H9 (cell line): Measurements from ENCODE around the gene CHPF2. TPM values are rescaled to one million over a fixed set of nuclear protein-coding genes. Genes with fewer than 3 reads are reported as not detected.

ENCODE experiments used
- DNase-seq: peaks from one replicate; pipeline ENCODE4 v3.0.0-alpha.2; 2017
- H2AFZ ChIP-seq: one replicate; pipeline ENCODE4 v1.6.1; 2013; ENCODE audit warnings: mild to moderate bottlenecking, low read length, control low read depth, moderate library complexity
- H2AK5ac ChIP-seq: 2 replicates; pipeline ENCODE4 v1.6.1; 2013; ENCODE audit warnings: low read length, control low read depth, mixed read lengths; ENCODE audit not compliant: insufficient read length
- H2BK120ac ChIP-seq: one replicate; pipeline ENCODE4 v1.6.1; 2013; ENCODE audit warnings: low read depth, mild to moderate bottlenecking, low read length, control low read depth, inconsistent platforms; ENCODE audit not compliant: poor library complexity, severe bottlenecking
- H2BK12ac ChIP-seq: 2 replicates; pipeline ENCODE4 v1.6.1; 2013; ENCODE audit warnings: low read length, control low read depth, mixed read lengths, low read depth; ENCODE audit not compliant: insufficient read length
- H2BK15ac ChIP-seq: 2 replicates; pipeline ENCODE4 v1.6.1; 2013; ENCODE audit warnings: low read depth, low read length, control low read depth
- H2BK20ac ChIP-seq: one replicate; pipeline ENCODE4 v1.6.1; 2013; ENCODE audit warnings: low read depth, mild to moderate bottlenecking, low read length, control low read depth, inconsistent platforms; ENCODE audit not compliant: poor library complexity, severe bottlenecking
- H2BK5ac ChIP-seq: 2 replicates; pipeline ENCODE4 v1.6.1; 2013; ENCODE audit warnings: low read length, control low read depth, mixed read lengths; ENCODE audit not compliant: insufficient read length
- H3K14ac ChIP-seq: 2 replicates; pipeline ENCODE4 v1.6.1; 2013; ENCODE audit warnings: low read length, control low read depth; ENCODE audit not compliant: insufficient read depth
- H3K18ac ChIP-seq: 2 replicates; pipeline ENCODE4 v1.6.1; 2013; ENCODE audit warnings: low read depth, mild to moderate bottlenecking, mixed read lengths, low read length, control low read depth; ENCODE audit not compliant: insufficient read length
- H3K23ac ChIP-seq: 2 replicates; pipeline ENCODE4 v1.6.1; 2013; ENCODE audit warnings: low read length, control low read depth, mixed read lengths, low read depth; ENCODE audit not compliant: insufficient read length
- H3K23me2 ChIP-seq: 2 replicates; pipeline ENCODE4 v1.6.1; 2013; ENCODE audit warnings: low read depth, mild to moderate bottlenecking, mixed read lengths, low read length, control low read depth; ENCODE audit not compliant: insufficient read length, poor library complexity, severe bottlenecking
- H3K27ac ChIP-seq: 2 replicates; pipeline ENCODE4 v1.5.1; 2013; ENCODE audit warnings: low read length, control low read depth, mixed read lengths, low read depth; ENCODE audit not compliant: insufficient read length
- H3K27me3 ChIP-seq: 2 replicates; pipeline ENCODE4 v1.6.1; 2013; ENCODE audit warnings: low read length, control low read depth, inconsistent platforms; ENCODE audit not compliant: insufficient read depth
- H3K4ac ChIP-seq: 2 replicates; pipeline ENCODE4 v1.6.1; 2013; ENCODE audit warnings: low read depth, mild to moderate bottlenecking, control low read depth, inconsistent platforms, low read length, moderate library complexity
- H3K4me1 ChIP-seq: 2 replicates; pipeline ENCODE4 v1.6.1; 2013; ENCODE audit warnings: low read length, control low read depth, inconsistent platforms; ENCODE audit not compliant: insufficient read depth
- H3K4me2 ChIP-seq: 2 replicates; pipeline ENCODE4 v1.6.1; 2013; ENCODE audit warnings: low read length, control low read depth, mixed read lengths; ENCODE audit not compliant: insufficient read length, insufficient read depth
- H3K56ac ChIP-seq: 2 replicates; pipeline ENCODE4 v1.6.1; 2013; ENCODE audit warnings: low read depth, mild to moderate bottlenecking, mixed read lengths, low read length, control low read depth; ENCODE audit not compliant: insufficient read length
- H3K79me1 ChIP-seq: 2 replicates; pipeline ENCODE4 v1.6.1; 2013; ENCODE audit warnings: low read depth, mild to moderate bottlenecking, moderate library complexity, low read length, control low read depth, inconsistent platforms; ENCODE audit not compliant: insufficient read depth, poor library complexity, severe bottlenecking
- H3K79me2 ChIP-seq: 2 replicates; pipeline ENCODE4 v1.6.1; 2013; ENCODE audit warnings: low read length, control low read depth, inconsistent platforms; ENCODE audit not compliant: insufficient read depth
- H3K9ac ChIP-seq: 2 replicates; pipeline ENCODE4 v1.6.1; 2013; ENCODE audit warnings: low read length, control low read depth, mixed read lengths; ENCODE audit not compliant: insufficient read length; ENCODE audit errors: extremely low read depth
- H3K9me3 ChIP-seq: one replicate; pipeline ENCODE4 v1.6.1; 2013; ENCODE audit warnings: low read depth, low read length, inconsistent platforms; ENCODE audit not compliant: control insufficient read depth
- H3T11ph ChIP-seq: one replicate; pipeline ENCODE4 v1.6.1; 2013; ENCODE audit warnings: mild to moderate bottlenecking, low read length, control low read depth, inconsistent platforms
- H4K20me1 ChIP-seq: one replicate; pipeline ENCODE4 v1.6.1; 2013; ENCODE audit not compliant: control insufficient read depth, insufficient read length, insufficient read depth
- H4K5ac ChIP-seq: 2 replicates; pipeline ENCODE4 v1.6.1; 2013; ENCODE audit warnings: low read depth, mild to moderate bottlenecking, mixed read lengths, low read length, control low read depth; ENCODE audit not compliant: insufficient read length
- H4K8ac ChIP-seq: replicated peaks from 2 replicates; pipeline ENCODE4 v1.6.1; 2013; ENCODE audit warnings: low read length, control low read depth, mixed read lengths, low read depth; ENCODE audit not compliant: insufficient read length
- H4K91ac ChIP-seq: 2 replicates; pipeline ENCODE4 v1.6.1; 2013; ENCODE audit warnings: low read depth, mild to moderate bottlenecking, moderate library complexity, mixed read lengths, low read length, control low read depth; ENCODE audit not compliant: insufficient read length
- H3K27ac Mint-ChIP-seq, 3 experiments: 2 replicates in 2 of 3; 3 replicates in 1 of 3; pipeline ENCODE4 v1.8.0; 2020 to 2021; ENCODE audit warnings: mixed read lengths in 3 of 3, mild to moderate bottlenecking in 1 of 3, moderate library complexity in 1 of 3
- H3K27me3 Mint-ChIP-seq: 2 replicates; pipeline ENCODE4 v1.8.0; 2021; ENCODE audit warnings: low read depth, mild to moderate bottlenecking, moderate library complexity, mixed read lengths
- H3K36me3 Mint-ChIP-seq, 3 experiments: 2 replicates in 2 of 3; 3 replicates in 1 of 3; pipeline ENCODE4 v1.8.0; 2020 to 2021; ENCODE audit warnings: low read depth in 3 of 3, mixed read lengths in 3 of 3; ENCODE audit not compliant: insufficient read depth in 1 of 3
- H3K4me1 Mint-ChIP-seq, 2 experiments: 2 replicates each; pipeline ENCODE4 v1.8.0; 2020; ENCODE audit warnings: mixed read lengths in 2 of 2
- H3K4me3 Mint-ChIP-seq, 2 experiments: 2 replicates in 1 of 2; 3 replicates in 1 of 2; pipeline ENCODE4 v1.8.0; 2020 to 2021; ENCODE audit warnings: mild to moderate bottlenecking in 2 of 2, mixed read lengths in 2 of 2, moderate library complexity in 1 of 2
- H3K9me3 Mint-ChIP-seq, 2 experiments: 2 replicates in 1 of 2; 3 replicates in 1 of 2; pipeline ENCODE4 v1.8.0; 2020; ENCODE audit warnings: mild to moderate bottlenecking in 2 of 2, mixed read lengths in 2 of 2, moderate library complexity in 1 of 2
- WGBS: extraction: QIAGEN DNeasy Blood & Tissue Kit; methylation state at CpG from one replicate; pipeline ENCODE4 v1.1.7; 2013; ENCODE audit warnings: missing lambda C conversion rate, low lambda C conversion rate, mixed read lengths; ENCODE audit not compliant: insufficient read length; ENCODE audit errors: extremely low coverage; 5-methylcytosine and 5-hydroxymethylcytosine counted together
- total RNA-seq: library from RNA; stranded (reverse); gene quantifications from 2 replicates; pipeline ENCODE4 v1.2.1, GENCODE V29; 2021
- TF ChIP-seq, protein P1 (sequence below): fragments of 200-600 bp; sonication (generic); conservative IDR thresholded peaks from 3 replicates; pipeline ENCODE4 v1.8.0; 2021; ENCODE audit warnings: antibody characterized with exemption, mild to moderate bottlenecking

The CHPF2 gene
- total RNA-seq, 1 experiment from 2014 or later = 25.7 TPM

DNA sequence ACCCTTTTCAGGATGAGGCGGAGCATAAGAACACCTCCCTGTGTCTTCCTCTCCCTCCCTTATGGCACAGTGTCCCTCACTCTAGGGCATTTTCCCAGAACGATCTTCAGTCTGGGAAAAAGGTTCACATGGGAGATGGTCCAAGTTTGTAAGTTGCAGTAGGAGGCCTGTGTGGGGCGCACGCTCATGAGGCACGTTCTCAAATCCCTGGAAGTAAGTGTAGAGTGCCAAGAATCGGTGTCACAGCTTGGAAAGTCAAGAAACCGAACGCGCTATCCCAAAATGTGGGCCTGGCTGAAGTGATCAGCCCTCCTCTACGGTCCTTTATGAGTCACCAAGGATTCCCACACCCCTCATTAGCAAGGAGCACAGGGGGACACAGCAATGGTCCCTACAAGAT lies 40.1 kb downstream of the CHPF2 start:
- H3K4me1 ChIP-seq = no peaks in the 10 kb centered on the region
- H4K91ac ChIP-seq = no peak overlapping the region
- no peak overlapping the region for H3K27ac ChIP-seq
- H3K9ac ChIP-seq = no peak overlapping the region
- H2AFZ ChIP-seq = no peak overlapping the region
- no peak overlapping the region for H2BK5ac ChIP-seq
- no peaks in the 10 kb centered on the region for H3K9me3 Mint-ChIP-seq
- H3K27me3 Mint-ChIP-seq = peaks cover 49% of the 10 kb centered on the region
- no peaks in the 10 kb centered on the region for H3K79me1 ChIP-seq
- no peak overlapping the region for H3K14ac ChIP-seq
- no peak overlapping the region for H2BK12ac ChIP-seq
- H3K23me2 ChIP-seq = no peaks in the 10 kb centered on the region
- H2BK20ac ChIP-seq = no peak overlapping the region
- H2BK120ac ChIP-seq = no peak overlapping the region
- H4K5ac ChIP-seq = no peak overlapping the region
- no peak overlapping the region for H3T11ph ChIP-seq
- no peaks in the 10 kb centered on the region for H4K20me1 ChIP-seq
- no peak overlapping the region for H3K4me2 ChIP-seq
- DNase-seq = no peak
- no peaks in the 10 kb centered on the region; the same call in 1 of the 2 replicates for H3K27me3 ChIP-seq
- no peak overlapping the region for H2BK15ac ChIP-seq
- no peak overlapping the region for H3K27ac Mint-ChIP-seq
- H3K4me3 Mint-ChIP-seq = no peak overlapping the region
- no peak overlapping the region for H3K18ac ChIP-seq
- no peaks in the 10 kb centered on the region for H3K9me3 ChIP-seq
- no peak overlapping the region for H2AK5ac ChIP-seq
- no peak overlapping the region for H3K56ac ChIP-seq
- H3K79me2 ChIP-seq = no peaks in the 10 kb centered on the region
- H3K4me1 Mint-ChIP-seq = peaks cover 4 to 17% of the 10 kb centered on the region in 2 experiments
- WGBS = no CpG with 5 or more reads among the region's 10 CpGs
- H4K8ac ChIP-seq = no peak overlapping the region
- TF ChIP-seq, protein P1, sequence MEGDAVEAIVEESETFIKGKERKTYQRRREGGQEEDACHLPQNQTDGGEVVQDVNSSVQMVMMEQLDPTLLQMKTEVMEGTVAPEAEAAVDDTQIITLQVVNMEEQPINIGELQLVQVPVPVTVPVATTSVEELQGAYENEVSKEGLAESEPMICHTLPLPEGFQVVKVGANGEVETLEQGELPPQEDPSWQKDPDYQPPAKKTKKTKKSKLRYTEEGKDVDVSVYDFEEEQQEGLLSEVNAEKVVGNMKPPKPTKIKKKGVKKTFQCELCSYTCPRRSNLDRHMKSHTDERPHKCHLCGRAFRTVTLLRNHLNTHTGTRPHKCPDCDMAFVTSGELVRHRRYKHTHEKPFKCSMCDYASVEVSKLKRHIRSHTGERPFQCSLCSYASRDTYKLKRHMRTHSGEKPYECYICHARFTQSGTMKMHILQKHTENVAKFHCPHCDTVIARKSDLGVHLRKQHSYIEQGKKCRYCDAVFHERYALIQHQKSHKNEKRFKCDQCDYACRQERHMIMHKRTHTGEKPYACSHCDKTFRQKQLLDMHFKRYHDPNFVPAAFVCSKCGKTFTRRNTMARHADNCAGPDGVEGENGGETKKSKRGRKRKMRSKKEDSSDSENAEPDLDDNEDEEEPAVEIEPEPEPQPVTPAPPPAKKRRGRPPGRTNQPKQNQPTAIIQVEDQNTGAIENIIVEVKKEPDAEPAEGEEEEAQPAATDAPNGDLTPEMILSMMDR = no peak
- H3K23ac ChIP-seq = no peak overlapping the region
- H3K4ac ChIP-seq = no peak overlapping the region
- no peaks in the 10 kb centered on the region for H3K36me3 Mint-ChIP-seq
